Progenitor cell of endocrine pancreas (in vitro differentiated cells): Measurements from ENCODE around the gene PRKCZ. TPM values are rescaled to one million over a fixed set of nuclear protein-coding genes. Genes with fewer than 3 reads are reported as not detected.

Experiments
- DNase-seq: peaks from one replicate; pipeline ENCODE4 v3.0.0; 2021; ENCODE audit warnings: low spot score; ENCODE audit not compliant: unreplicated experiment
- H3K27ac Mint-ChIP-seq: 2 replicates; pipeline ENCODE4 v1.8.0; 2021; ENCODE audit warnings: mild to moderate bottlenecking, moderate library complexity, mixed read lengths
- H3K27me3 Mint-ChIP-seq: 2 replicates; pipeline ENCODE4 v1.8.0; 2021; ENCODE audit warnings: mixed read lengths
- H3K36me3 Mint-ChIP-seq: 2 replicates; pipeline ENCODE4 v1.8.0; 2022; ENCODE audit warnings: mixed read lengths; ENCODE audit not compliant: insufficient read depth
- H3K4me1 Mint-ChIP-seq: 2 replicates; pipeline ENCODE4 v1.8.0; 2021; ENCODE audit warnings: low read depth, mixed read lengths
- H3K4me3 Mint-ChIP-seq: 2 replicates; pipeline ENCODE4 v1.8.0; 2021; ENCODE audit warnings: low read depth, mild to moderate bottlenecking, moderate library complexity, mixed read lengths
- H3K9me3 Mint-ChIP-seq: 2 replicates; pipeline ENCODE4 v1.8.0; 2021; ENCODE audit warnings: low read depth, mixed read lengths
- total RNA-seq: library from RNA; stranded (reverse); gene quantifications from 2 replicates; pipeline ENCODE4 v1.2.1, GENCODE V29; 2021
- TF ChIP-seq, protein P1 (sequence below): fragments of 200-600 bp; sonication (generic); IDR thresholded peaks from one replicate; pipeline ENCODE4 v1.5.0; 2021; ENCODE audit warnings: antibody characterized with exemption, mild to moderate bottlenecking; ENCODE audit not compliant: unreplicated experiment

The PRKCZ gene
- total RNA-seq, 1 donor from 2014 or later = 71.5 TPM

DNA sequence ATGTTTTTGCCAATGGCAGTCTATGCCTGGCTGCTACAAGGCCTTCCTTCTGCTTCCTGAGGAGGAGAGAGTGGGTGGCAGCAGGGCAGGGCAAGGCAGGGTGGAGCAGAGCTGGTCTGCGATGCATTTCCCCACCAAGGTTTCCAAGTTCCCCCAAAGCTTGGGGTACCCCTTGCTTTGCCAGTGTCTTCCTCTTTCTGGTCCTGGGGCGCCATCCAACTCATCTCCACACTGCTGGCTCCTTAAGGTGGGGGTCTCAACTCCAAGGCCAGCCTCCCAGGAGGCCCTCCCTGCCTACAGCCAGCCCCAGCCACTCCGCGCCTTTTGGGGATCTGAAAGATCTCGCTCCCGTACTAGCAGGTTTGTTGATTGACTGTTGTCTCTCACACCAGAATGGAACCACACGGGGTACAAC is 174.0 kb downstream of the PRKCZ start:
- Mint-ChIP-seq H3K4me3 (no peak overlapping the region), H3K4me1 (peaks cover 3% of the 10 kb centered on the region), H3K27me3 (peaks cover under 1% of the 10 kb centered on the region), H3K9me3 (no peaks in the 10 kb centered on the region), H3K27ac (no peak overlapping the region), H3K36me3 (no peaks in the 10 kb centered on the region)
- TF ChIP-seq, protein P1, sequence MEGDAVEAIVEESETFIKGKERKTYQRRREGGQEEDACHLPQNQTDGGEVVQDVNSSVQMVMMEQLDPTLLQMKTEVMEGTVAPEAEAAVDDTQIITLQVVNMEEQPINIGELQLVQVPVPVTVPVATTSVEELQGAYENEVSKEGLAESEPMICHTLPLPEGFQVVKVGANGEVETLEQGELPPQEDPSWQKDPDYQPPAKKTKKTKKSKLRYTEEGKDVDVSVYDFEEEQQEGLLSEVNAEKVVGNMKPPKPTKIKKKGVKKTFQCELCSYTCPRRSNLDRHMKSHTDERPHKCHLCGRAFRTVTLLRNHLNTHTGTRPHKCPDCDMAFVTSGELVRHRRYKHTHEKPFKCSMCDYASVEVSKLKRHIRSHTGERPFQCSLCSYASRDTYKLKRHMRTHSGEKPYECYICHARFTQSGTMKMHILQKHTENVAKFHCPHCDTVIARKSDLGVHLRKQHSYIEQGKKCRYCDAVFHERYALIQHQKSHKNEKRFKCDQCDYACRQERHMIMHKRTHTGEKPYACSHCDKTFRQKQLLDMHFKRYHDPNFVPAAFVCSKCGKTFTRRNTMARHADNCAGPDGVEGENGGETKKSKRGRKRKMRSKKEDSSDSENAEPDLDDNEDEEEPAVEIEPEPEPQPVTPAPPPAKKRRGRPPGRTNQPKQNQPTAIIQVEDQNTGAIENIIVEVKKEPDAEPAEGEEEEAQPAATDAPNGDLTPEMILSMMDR = no peak
- no peak for DNase-seq

DNA sequence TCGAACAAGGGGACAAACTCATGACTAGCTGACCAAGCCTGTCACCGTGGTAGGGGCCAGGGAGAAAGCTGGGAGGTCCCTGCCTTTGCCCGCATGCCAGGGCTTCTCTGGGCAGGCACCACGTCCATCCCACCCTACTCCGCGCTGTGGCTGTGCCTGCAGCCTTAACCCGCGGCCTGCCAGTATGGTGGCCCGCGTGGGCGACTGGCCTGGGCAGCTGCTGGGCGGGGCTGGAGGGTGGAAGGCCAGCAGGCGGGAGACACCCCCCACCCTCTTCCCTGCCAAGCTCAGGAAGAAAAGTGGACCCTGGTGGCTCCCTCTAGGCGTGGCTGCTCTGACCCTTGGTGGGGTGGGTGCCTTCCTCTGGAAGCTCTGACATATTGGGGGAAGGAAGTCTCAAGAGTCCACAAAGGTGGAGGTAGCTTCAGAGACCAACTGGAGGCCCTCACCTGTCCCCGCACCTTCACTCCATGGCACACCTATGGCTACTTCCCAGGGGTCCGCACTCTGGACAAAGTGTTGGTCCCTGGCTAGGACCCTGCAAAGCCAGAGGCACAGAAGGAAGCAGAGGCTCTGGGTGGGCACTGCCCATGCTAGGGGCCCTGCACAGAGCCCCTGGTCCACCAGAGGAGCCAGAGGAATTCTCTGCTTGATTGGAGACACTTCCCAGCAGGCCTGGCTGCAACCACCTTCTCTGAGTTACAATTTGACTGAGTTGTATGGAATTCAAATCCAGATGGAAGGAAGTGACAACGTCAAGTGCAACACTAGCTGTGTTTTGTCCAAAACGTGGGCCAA is 174.6 kb downstream of the PRKCZ start:
- Mint-ChIP-seq H3K27ac (no peak overlapping the region), H3K36me3 (no peaks in the 10 kb centered on the region), H3K9me3 (no peaks in the 10 kb centered on the region), H3K4me1 (peaks cover 5% of the 10 kb centered on the region), H3K27me3 (no peaks in the 10 kb centered on the region), H3K4me3 (peak overlapping the region; percentile 50)
- TF ChIP-seq, protein P1 = no peak
- DNase-seq = no peak

DNA sequence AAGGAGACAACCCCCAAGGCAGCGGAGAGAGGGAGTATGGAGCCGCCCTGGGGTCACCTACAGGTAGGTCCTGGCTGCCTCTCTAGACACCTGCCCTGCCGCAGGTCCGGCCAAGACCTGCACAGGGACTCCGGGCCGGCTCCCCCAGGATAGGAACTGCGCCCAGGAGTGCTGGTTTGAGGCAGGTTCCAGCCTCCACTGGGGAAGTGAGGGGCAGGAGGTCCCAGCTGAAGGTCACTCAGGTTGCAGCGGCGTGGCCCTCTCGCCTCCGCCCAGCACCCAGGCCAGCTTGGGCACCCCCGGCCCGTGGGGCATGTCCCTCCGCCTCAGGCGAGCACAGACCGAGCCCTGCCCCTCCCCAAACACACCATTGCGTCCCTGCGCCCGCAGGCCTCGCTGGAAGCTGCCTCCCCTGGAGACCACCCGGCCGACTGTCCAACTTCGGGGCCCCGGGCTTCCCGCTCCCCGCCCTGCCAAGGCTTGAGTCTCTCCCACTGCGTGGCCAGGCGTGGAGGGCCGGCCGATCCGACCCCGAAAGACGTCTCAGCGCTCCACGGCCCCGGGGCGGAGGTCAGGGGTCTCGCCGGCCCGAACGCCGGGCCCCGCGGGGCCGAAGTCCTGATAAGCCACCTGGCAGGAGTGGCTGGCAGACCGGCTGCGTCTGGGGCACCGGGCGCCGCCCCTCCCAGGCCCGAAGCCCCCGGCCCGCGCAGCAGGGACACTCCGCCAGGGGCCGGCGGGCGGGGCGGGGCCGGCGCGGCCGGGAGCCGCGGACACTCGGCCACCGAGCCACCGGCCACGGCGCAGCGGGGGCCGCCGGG is 176.5 kb downstream of the PRKCZ start:
- H3K9me3 Mint-ChIP-seq = no peaks in the 10 kb centered on the region
- no peaks in the 10 kb centered on the region for H3K36me3 Mint-ChIP-seq
- peak overlapping the region; percentile 49 for H3K27ac Mint-ChIP-seq
- no peak for DNase-seq
- H3K27me3 Mint-ChIP-seq = no peaks in the 10 kb centered on the region
- TF ChIP-seq, protein P1 = no peak
- H3K4me1 Mint-ChIP-seq = peaks cover 19% of the 10 kb centered on the region
- H3K4me3 Mint-ChIP-seq = peak overlapping the region; percentile 67

- no peaks in the 10 kb centered on the region for H3K27me3 Mint-ChIP-seq
- no peaks in the 10 kb centered on the region for H3K9me3 Mint-ChIP-seq
- peak overlapping the region; percentile 63 for H3K4me3 Mint-ChIP-seq
- H3K4me1 Mint-ChIP-seq = peaks cover 24% of the 10 kb centered on the region
- no peak overlapping the region for H3K27ac Mint-ChIP-seq
- peak; percentile 97 for DNase-seq
- H3K36me3 Mint-ChIP-seq = no peaks in the 10 kb centered on the region
- TF ChIP-seq, protein P1 = no peak
Observed at GRCh38 chr1:2227346-2228156, 177.3 kb downstream of the PRKCZ start.

DNA sequence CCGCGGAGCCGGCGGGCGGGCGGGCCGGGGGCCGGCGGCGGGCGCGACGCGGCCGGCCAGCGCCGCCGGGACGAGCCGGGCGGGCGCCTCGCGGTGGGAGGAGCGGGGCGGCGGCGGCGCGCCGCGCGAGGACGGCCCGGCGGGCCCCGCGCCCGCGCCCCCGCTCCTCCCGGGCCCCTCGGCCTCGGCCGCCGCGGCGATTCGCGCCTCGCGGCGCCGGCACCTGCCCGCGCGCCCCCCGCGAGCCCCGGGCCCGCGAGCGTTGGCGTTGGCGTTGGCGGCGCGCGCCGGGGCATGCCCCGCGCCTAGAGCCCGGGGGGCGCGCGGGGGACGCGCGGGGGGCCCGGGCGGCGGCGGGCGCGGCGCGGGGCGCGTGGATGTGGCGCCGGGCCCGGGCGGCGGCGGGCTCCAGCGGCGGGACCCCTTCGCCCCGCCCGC is 178.0 kb downstream of the PRKCZ start, which contains the start of gene SKI:
Gene SKI (plus strand): TSS at position 163 of the 438 bp plus-strand sequence. CDS start 448 bp downstream, outside the sequence.
- DNase-seq = no peak
- no peaks in the 10 kb centered on the region for H3K9me3 Mint-ChIP-seq
- H3K4me3 Mint-ChIP-seq = peak within 1 kb of the TSS; percentile 94
- H3K36me3 Mint-ChIP-seq = no peaks in the 10 kb centered on the region
- no peaks in the 10 kb centered on the region for H3K27me3 Mint-ChIP-seq
- peak within 1 kb of the TSS; percentile 94 for H3K27ac Mint-ChIP-seq
- TF ChIP-seq, protein P1 = no peak
- H3K4me1 Mint-ChIP-seq = peaks cover 28% of the 10 kb centered on the region
